Memory B cell (primary cell): ENCODE results near the gene AIPL1.
A peak's percentile ranks its signal among the peaks of the same experiment; 100 is the strongest.

Experiments
- ATAC-seq: fragments of 150-1000 bp; cut with Tn5 transposase; 2 replicates; pipeline ENCODE4 v1.10.0; 2021; ENCODE audit warnings: low read depth, mild to moderate bottlenecking, moderate library complexity
- DNase-seq, 2 donors: peaks; one replicate each; pipeline ENCODE4 v3.0.0; 2022; ENCODE audit warnings: low spot score in 2 of 2
- H3K27ac Mint-ChIP-seq: one replicate; pipeline ENCODE4 v1.8.0; 2022; ENCODE audit warnings: mild to moderate bottlenecking, moderate library complexity, mixed read lengths
- H3K27me3 Mint-ChIP-seq: one replicate; pipeline ENCODE4 v1.8.0; 2022; ENCODE audit warnings: mixed read lengths
- H3K36me3 Mint-ChIP-seq: one replicate; pipeline ENCODE4 v1.8.0; 2022; ENCODE audit warnings: mild to moderate bottlenecking, mixed read lengths
- H3K4me1 Mint-ChIP-seq: one replicate; pipeline ENCODE4 v1.8.0; 2022; ENCODE audit warnings: mixed read lengths
- H3K4me3 Mint-ChIP-seq: one replicate; pipeline ENCODE4 v1.8.0; 2022; ENCODE audit warnings: mild to moderate bottlenecking, moderate library complexity, mixed read lengths
- H3K9me3 Mint-ChIP-seq: one replicate; pipeline ENCODE4 v1.8.0; 2022; ENCODE audit warnings: mixed read lengths

Gene AIPL1

DNA sequence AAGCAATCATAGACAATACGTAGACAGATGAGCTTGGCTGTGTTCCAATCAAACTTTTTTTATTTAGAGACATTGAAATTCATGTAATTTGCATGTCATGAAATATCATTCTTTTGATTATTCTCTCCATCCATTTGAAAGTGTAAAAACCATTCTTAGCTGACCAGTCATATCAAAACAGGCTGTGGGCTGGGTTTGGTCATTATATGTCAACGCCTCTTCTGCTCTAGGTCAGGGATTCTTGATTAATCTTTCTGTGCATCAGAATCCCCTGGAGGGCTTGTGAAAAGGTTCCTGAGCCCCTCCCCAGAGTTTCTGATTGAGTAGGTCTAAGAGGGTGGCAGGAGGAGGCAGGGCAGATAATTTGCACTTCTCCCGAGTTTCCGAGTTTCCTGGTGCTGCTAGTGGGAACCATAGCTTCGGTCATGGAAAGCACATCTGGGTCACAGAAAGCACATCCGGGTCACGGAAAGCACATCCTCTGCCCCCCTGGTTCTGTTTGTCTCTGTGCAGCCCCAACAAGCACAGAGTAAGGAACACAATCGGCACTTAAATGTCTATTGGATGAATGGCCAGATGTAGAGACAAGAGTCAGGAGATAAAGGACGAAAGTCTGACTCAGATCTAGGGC lies 25.7 kb upstream of the AIPL1 start:
- no peaks in the 10 kb centered on the region for H3K36me3 Mint-ChIP-seq
- no peak overlapping the region for H3K27ac Mint-ChIP-seq
- H3K9me3 Mint-ChIP-seq = no peaks in the 10 kb centered on the region
- peaks cover 9% of the 10 kb centered on the region for H3K4me1 Mint-ChIP-seq
- ATAC-seq = no peak
- no peak for DNase-seq
- H3K4me3 Mint-ChIP-seq = no peak overlapping the region
- H3K27me3 Mint-ChIP-seq = peaks cover 3% of the 10 kb centered on the region

DNA sequence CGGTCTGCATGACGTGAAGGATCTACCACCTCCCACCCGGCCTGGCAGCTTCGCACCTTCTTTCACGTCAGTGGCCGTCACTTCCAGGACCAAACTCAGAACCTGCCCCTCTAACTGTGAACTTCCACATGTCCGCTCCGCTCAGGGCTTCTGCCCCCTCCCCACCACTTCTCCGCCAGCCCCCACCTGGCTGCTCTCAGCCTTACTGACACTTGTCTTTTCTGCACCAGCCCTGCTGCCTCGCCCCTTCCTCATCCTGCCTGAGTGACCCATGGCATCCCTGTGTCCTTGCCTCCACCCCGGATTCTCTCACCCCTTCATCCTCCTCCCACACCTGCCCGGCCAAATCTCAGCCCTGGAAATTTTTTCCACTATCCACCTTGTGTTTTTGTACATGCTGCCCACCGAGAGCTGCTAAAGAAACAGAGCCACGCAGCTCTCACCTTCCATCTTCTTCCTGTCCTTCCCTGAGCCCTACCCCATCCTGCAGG lies 23.6 kb upstream of the AIPL1 start:
- ATAC-seq (no peak), DNase-seq (no peak)
- Mint-ChIP-seq H3K27ac (no peak overlapping the region), H3K4me3 (no peak overlapping the region), H3K4me1 (peaks cover 17% of the 10 kb centered on the region), H3K27me3 (peaks cover 1% of the 10 kb centered on the region), H3K9me3 (no peaks in the 10 kb centered on the region), H3K36me3 (no peaks in the 10 kb centered on the region)

DNA sequence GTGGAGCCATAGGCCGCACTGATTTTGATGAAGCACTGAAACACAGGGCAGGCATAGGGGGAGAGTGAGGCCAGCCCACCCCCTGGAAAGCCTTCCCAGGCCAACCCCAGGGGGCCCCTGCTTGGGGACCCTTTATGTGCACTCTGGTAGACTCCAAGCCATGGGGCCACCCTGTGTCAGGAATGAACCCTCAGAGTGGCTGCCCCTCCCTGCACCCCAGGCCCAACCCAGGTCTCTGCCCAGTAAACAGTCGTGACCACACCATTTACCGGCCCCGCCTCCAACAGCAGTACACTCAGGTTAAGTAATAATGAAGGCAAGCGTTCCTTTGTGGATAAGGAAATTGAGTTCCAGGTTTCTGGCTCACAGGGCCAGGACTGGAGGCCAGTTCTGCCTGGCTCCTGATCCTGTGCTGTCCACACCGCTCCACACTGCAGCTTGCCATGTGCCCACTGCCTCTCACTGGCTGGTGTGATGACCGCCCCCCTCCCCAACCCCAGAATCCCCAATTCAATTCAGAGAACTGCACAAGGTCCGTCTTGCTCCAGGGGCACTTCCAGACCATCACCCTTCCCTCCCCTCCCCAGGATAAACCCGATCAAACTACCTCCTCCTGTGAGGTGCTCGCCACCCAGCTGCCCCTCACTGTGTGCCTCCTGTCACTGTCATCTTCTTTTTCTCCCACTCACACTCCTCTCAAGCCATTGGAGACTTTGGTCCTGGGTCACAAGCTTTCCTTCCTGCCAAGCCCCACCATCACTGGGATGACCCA lies 23.0 kb upstream of the AIPL1 start:
- Mint-ChIP-seq H3K36me3 (no peaks in the 10 kb centered on the region), H3K27ac (no peak overlapping the region), H3K4me3 (no peak overlapping the region), H3K9me3 (no peaks in the 10 kb centered on the region), H3K4me1 (peaks cover 23% of the 10 kb centered on the region), H3K27me3 (peaks cover 1% of the 10 kb centered on the region)
- ATAC-seq (no peak), DNase-seq (no peak)

DNA sequence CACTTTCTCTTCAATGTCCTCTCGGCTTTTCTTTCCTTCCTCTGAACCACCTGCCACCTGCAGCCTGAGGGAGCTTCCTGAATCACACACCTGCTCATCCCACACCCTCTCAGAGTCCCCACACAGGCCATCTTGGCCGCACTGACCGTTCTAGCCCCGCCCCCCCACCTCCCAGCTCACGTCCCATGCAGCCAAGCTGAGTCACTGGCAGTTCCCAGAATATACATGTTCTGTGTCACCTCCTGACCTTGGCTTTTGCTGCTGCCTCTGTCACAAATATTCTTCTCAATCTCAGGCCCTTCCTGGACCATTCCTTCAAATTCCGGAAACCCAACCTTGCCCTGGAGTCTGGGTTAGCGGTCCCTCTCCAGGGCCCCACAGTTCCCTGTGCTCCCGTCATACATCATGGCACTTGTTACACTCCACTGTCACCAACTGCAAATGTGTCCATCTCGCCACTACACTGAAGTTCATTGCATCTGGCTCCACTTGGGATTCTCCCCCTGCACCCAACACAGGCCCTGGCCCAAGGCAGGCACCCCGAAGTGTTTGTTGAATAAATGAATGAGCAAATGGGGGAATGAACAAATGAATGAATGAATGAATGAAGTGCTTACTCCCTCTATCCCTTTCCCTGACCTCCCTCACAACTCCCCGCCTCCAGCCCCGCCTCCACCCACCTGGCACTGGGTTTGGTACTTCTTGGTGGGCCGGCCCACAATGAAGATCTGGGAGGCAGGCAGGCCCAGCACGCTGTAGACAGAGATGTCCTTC lies 22.2 kb upstream of the AIPL1 start:
- H3K4me3 Mint-ChIP-seq = no peak overlapping the region

DNA sequence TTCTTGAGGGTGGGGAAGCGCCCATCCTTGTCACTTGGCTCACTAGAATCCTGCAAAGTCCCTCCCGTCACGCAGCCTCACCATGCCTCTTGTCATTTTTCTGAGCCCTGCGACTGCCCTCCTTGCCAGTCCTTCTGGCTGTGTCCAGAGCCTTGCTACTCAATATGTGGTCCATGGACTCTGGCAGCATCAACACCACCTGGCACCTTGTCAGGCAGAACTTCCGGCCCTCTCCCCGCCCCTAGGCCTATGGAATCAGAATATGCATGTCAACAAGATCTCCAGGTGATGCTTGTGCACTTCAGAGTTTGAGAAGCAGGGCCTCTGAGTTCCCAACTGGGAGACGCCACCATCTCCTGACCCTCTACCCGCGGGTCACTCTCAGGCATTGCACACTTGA lies 21.4 kb upstream of the AIPL1 start:
- Mint-ChIP-seq H3K4me3 (no peak overlapping the region), H3K36me3 (no peaks in the 10 kb centered on the region)
- DNase-seq = no peak

More for the DNA sequence above, 22.2 kb upstream of the AIPL1 start:
- DNase-seq (no peak), ATAC-seq (no peak)
- Mint-ChIP-seq H3K9me3 (no peaks in the 10 kb centered on the region), H3K27ac (peak overlapping the region; percentile 12), H3K27me3 (peaks cover 1% of the 10 kb centered on the region), H3K4me1 (peaks cover 29% of the 10 kb centered on the region), H3K36me3 (no peaks in the 10 kb centered on the region)

DNA sequence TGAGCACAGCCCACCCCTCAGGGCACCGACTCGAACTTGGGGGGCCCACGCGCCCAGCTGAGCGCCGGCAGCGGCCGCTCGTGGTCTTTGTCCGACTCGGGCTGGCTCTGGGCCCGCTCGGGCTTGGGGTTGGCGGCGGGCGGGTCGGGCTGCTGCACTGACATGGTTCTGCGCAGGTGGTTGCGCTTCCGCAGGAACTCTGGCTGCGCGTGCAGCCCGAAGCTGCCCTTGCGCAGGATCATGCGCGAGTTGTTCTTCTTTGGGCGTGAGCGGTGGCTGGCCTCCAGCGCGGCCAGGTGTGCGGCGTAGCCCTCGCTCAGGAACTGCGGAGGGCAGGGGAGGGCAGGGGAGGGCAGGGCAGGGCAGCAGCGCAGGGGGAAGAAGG lies 20.4 kb upstream of the AIPL1 start:
- H3K27me3 Mint-ChIP-seq = peaks cover 1% of the 10 kb centered on the region
- H3K4me1 Mint-ChIP-seq = peaks cover 35% of the 10 kb centered on the region
- H3K4me3 Mint-ChIP-seq = peak overlapping the region; percentile 59
- no peak overlapping the region for H3K27ac Mint-ChIP-seq
- no peaks in the 10 kb centered on the region for H3K9me3 Mint-ChIP-seq
- no peaks in the 10 kb centered on the region for H3K36me3 Mint-ChIP-seq
- DNase-seq (peak; percentile 53 to 54), ATAC-seq (peak; percentile 93)

More for the DNA sequence above, 21.4 kb upstream of the AIPL1 start:
- ATAC-seq = no peak
- peak overlapping the region; percentile 12 for H3K27ac Mint-ChIP-seq
- peaks cover 1% of the 10 kb centered on the region for H3K27me3 Mint-ChIP-seq
- H3K9me3 Mint-ChIP-seq = no peaks in the 10 kb centered on the region
- peaks cover 33% of the 10 kb centered on the region for H3K4me1 Mint-ChIP-seq

DNA sequence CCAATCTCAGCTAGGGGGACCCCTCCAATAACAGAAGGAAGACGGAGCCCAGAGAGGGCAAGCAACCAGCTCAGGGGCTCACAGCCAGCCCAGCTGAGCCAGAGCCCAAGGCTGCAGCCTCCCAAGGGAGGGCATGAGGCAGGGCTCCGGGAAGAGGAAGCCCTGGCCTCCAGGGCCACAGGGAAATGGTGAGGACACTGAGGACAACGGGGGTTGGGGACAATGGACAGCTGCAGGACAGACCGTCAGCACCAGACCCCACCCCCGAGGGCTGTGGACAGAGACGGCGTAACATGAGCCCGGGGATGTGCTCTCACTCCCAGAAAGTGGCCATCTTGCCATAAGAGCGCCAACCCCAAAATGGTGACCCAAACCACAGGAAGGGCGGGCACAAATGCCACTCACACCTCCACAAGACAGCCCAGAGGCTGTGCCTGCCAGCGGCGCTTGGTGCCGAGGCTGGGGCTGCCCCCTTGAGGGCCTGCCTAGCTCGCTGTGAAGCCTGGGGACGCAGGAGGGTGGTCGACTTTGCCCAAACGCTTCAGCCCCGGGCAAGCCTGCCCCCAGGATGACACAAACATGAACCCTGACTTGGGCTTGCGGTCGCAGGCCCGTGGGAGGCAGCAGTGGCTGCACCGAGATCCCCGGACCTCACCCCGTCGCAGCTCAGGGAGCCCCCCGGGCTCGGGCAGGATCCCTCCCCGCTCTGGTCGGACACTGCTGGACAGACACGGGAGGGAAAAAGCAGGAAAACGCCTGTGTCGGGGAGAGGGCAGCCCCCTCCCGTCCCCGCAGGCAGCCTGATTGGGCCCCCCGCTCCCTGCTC lies 19.8 kb upstream of the AIPL1 start:
- DNase-seq (peak in 1 of 2 donors; percentile 33), ATAC-seq (no peak)
- Mint-ChIP-seq H3K27me3 (no peaks in the 10 kb centered on the region), H3K36me3 (no peaks in the 10 kb centered on the region), H3K27ac (peak overlapping the region; percentile 12), H3K4me3 (no peak overlapping the region), H3K9me3 (no peaks in the 10 kb centered on the region), H3K4me1 (peaks cover 35% of the 10 kb centered on the region)

DNA sequence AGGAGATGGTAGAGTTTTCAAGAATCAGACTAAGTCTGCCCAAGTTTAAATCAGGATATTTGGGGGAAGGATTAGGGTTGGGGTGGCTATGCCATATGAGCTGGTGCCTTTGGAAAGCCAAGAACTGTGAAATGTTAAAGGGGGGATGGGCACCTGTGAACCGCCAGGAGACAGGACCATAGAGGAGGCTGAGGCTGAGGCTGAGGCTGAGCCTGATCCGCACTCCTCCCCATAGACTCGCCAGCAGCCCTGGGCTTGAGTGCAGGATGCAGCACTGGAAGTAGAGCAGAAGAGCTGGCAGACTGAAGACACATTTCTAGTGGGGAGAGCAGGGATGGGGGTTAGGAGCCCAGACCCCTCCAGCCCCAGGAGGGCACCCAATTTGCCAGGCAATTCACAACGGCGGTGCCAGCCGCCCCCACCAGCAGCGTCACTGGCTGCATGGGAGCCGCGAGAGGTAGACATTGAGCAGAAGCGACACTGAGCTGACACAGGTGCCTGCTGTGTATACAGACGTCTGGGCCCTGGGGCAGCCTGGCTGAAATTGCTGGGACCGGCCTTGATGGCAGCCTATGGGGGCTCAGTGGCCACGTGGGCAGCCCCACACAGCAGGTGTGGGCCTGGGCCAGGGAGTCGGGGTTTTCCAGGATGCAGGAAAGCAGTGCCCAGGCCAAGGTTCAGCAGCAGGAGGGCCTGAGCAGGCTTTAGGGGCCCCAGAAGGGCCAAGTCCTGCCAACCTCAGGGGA lies 18.5 kb upstream of the AIPL1 start:
- H3K27ac Mint-ChIP-seq = peak overlapping the region; percentile 2
- peaks cover 35% of the 10 kb centered on the region for H3K4me1 Mint-ChIP-seq
- no peak overlapping the region for H3K4me3 Mint-ChIP-seq
- H3K27me3 Mint-ChIP-seq = no peaks in the 10 kb centered on the region
- DNase-seq (no peak), ATAC-seq (no peak)
- H3K9me3 Mint-ChIP-seq = no peaks in the 10 kb centered on the region
- H3K36me3 Mint-ChIP-seq = no peaks in the 10 kb centered on the region

DNA sequence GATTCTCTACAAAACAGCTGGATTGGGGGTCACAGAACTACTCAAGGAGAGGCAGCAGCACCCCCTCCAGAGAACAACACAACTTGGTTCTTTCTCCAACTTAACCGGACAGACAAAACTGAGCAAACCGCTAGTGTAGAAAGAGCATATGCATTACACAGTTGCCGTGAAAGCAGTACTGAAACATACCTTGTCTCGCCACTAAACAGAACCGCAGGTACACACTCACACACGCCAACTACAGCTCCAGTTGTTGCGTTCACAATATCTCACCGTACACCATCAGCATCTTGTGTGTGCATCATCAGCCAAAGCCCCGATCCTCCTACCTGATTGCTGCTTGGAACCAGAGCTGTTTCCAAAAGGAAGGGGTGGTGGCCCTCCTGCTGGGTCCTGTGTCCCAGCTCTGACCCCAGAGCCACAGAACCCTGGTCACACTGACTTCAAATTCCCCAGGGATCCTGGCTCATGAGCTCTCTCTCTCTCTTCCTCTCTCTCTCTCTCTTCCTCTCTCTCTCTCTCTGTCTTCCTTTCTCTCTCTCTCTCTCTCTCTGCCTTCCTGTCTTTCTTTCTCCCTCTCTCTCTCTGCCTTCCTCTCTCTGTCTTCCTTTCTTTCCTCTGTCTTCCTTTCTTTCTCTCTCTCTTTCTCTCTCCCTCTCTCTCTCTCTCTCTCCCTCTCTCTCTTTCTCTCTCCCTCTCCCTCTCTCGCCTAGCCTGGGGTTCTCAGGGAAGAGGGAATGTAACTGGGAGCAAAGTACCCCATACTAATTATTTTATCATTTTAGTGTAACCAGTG lies 17.7 kb upstream of the AIPL1 start:
- Mint-ChIP-seq H3K27ac (peak overlapping the region; percentile 2), H3K4me3 (no peak overlapping the region), H3K4me1 (peaks cover 35% of the 10 kb centered on the region), H3K9me3 (no peaks in the 10 kb centered on the region), H3K27me3 (no peaks in the 10 kb centered on the region), H3K36me3 (no peaks in the 10 kb centered on the region)
- DNase-seq (no peak), ATAC-seq (no peak)

DNA sequence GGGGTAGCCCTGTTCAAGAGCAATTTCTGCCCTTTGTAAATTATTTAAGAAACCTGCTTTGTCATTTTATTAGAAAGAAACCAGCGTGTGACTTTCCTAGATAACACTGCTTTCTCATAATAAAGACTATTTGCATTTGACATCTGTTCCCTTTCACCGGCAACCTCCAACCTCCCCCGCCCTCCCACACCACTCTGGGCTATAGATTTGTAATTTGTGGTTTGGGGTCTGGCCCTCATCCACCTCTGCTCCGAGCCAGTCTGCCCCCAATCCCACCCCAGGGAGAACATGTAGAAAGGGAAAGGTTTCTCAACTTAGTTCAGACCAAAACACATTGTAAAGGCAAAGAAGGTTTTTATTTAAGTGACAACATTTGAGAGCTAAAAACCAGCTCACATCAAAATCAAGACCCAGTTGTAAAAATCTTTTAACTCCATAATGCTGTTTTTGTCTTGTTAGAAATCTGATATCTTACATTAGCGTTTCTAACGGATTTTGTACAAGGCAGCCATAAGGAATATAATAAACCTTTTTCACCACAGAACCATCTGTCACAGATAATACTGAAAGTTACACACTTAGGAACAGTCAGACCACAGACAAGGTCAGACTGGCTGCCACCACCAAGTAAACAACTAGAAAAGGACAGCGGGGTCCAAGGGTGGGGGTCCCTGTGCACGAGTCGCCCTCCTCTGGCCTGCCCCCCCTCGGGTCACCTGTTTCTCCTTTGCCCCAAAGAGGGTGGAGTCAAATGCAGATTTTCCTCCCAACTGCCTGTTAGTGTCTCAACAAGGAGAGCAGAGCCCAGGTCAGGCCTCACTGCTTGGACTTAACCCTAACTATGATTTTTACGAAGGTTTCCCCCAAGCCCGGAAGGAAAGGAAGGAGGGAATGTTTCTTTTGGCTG lies 16.3 kb upstream of the AIPL1 start:
- H3K4me1 Mint-ChIP-seq = peaks cover 26% of the 10 kb centered on the region
- peak overlapping the region; percentile 21 for H3K27ac Mint-ChIP-seq
- no peak overlapping the region for H3K4me3 Mint-ChIP-seq
- H3K27me3 Mint-ChIP-seq = no peaks in the 10 kb centered on the region
- DNase-seq (no peak), ATAC-seq (no peak)
- no peaks in the 10 kb centered on the region for H3K36me3 Mint-ChIP-seq
- H3K9me3 Mint-ChIP-seq = no peaks in the 10 kb centered on the region

DNA sequence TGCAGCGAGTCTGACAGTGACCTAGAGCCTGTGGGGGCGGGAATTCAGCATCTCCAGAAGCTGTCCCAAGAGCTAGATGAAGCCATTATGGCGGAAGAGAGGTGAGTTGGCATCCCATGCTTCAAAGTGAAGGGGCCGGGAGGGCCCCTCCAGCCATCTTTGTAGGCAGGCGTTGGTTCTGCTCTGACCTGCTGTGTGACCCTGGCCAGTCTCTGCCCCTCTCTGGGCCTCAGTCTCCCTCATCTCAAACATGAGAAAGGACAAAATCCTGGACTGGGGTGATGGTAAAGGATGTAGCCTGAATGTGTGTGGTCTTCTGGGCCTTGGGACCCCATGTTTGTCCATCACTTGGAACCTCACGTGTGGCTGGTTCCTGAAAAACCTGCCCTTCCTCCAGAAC lies 14.4 kb upstream of the AIPL1 start:
- ATAC-seq = no peak
- Mint-ChIP-seq H3K4me1 (peaks cover 25% of the 10 kb centered on the region), H3K27ac (no peak overlapping the region), H3K36me3 (no peaks in the 10 kb centered on the region), H3K4me3 (no peak overlapping the region), H3K27me3 (no peaks in the 10 kb centered on the region), H3K9me3 (no peaks in the 10 kb centered on the region)
- DNase-seq = no peak

DNA sequence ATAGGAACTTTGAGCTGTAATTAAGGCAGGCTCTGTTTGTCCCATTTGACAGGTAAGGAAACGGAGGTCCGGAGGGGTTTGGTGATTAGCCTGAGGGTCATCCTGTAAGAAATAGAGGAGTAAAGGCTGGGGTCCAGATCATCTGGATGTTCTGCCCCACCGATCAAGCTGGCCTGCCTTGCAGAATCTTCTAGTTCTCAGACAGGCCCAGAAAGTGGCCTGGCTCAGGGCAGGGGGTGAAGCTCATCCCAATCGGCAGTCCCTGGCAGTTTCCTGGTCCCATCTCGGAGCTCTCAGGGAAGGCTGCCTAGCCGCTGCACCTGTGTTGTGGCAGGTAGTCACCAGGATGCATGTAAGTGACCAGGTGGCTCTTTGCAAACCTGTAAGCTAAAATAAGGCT lies 13.6 kb upstream of the AIPL1 start:
- Mint-ChIP-seq H3K4me3 (no peak overlapping the region), H3K9me3 (no peaks in the 10 kb centered on the region), H3K27ac (no peak overlapping the region), H3K4me1 (peaks cover 25% of the 10 kb centered on the region), H3K36me3 (no peaks in the 10 kb centered on the region), H3K27me3 (no peaks in the 10 kb centered on the region)
- DNase-seq = no peak
- ATAC-seq = no peak
